Endodermal cell (in vitro differentiated cells): Measurements from ENCODE around the gene THBS3. TPM values are rescaled to one million over a fixed set of nuclear protein-coding genes. Genes with fewer than 3 reads are reported as not detected.

Experiments used
- DNase-seq: peaks from one replicate; pipeline ENCODE4 v3.0.0-alpha.2; 2017
- H3K27ac ChIP-seq: 2 replicates; pipeline ENCODE4 v1.5.1; 2013; ENCODE audit warnings: mild to moderate bottlenecking, low read depth, low read length, moderate library complexity
- H3K27me3 ChIP-seq: 2 replicates; pipeline ENCODE4 v1.6.1; 2013; ENCODE audit warnings: mild to moderate bottlenecking, low read length, moderate library complexity; ENCODE audit not compliant: insufficient read depth, control insufficient read depth, poor library complexity, severe bottlenecking
- H3K36me3 ChIP-seq: 2 replicates; pipeline ENCODE4 v1.7.0; 2013; ENCODE audit warnings: mild to moderate bottlenecking, low read length, moderate library complexity; ENCODE audit not compliant: control insufficient read depth, insufficient read depth
- H3K4me1 ChIP-seq: one replicate; pipeline ENCODE4 v1.7.0; 2013; ENCODE audit warnings: low read length; ENCODE audit not compliant: control insufficient read depth, insufficient read depth
- H3K4me3 ChIP-seq: 2 replicates; pipeline ENCODE4 v1.5.1; 2013; ENCODE audit warnings: mild to moderate bottlenecking, low read length, moderate library complexity
- H3K9ac ChIP-seq: 2 replicates; pipeline ENCODE4 v1.6.1; 2013; ENCODE audit warnings: mild to moderate bottlenecking, low read length, moderate library complexity; ENCODE audit not compliant: poor library complexity, severe bottlenecking; ENCODE audit errors: extremely low read depth
- H3K9me3 ChIP-seq: 2 replicates; pipeline ENCODE4 v1.6.1; 2013; ENCODE audit warnings: mild to moderate bottlenecking, low read length, moderate library complexity; ENCODE audit not compliant: control insufficient read depth
- H3K27ac Mint-ChIP-seq: 2 replicates; pipeline ENCODE4 v1.8.0; 2020; ENCODE audit warnings: mixed read lengths
- H3K27me3 Mint-ChIP-seq: 2 replicates; pipeline ENCODE4 v1.8.0; 2021; ENCODE audit warnings: mild to moderate bottlenecking, mixed read lengths; ENCODE audit not compliant: insufficient read depth
- H3K36me3 Mint-ChIP-seq: 2 replicates; pipeline ENCODE4 v1.8.0; 2020; ENCODE audit warnings: low read depth, mixed read lengths
- H3K4me1 Mint-ChIP-seq: 2 replicates; pipeline ENCODE4 v1.8.0; 2020; ENCODE audit warnings: mixed read lengths
- H3K4me3 Mint-ChIP-seq: 2 replicates; pipeline ENCODE4 v1.8.0; 2020; ENCODE audit warnings: mild to moderate bottlenecking, moderate library complexity, mixed read lengths
- H3K9me3 Mint-ChIP-seq: 2 replicates; pipeline ENCODE4 v1.8.0; 2020; ENCODE audit warnings: mild to moderate bottlenecking, mixed read lengths
- CTCF ChIP-seq: fragments of 200-600 bp; sonication (generic); conservative IDR thresholded peaks from 2 replicates; pipeline ENCODE4 v1.5.0; 2021; ENCODE audit warnings: antibody characterized with exemption, mild to moderate bottlenecking
- WGBS, 2 experiments: methylation state at CpG; one replicate each; pipeline versions ENCODE4 v1.1.5 to v1.1.7; 2013; ENCODE audit warnings: missing lambda C conversion rate in 2 of 2, mixed read lengths in 1 of 2; ENCODE audit not compliant: insufficient coverage in 1 of 2, insufficient read length in 1 of 2; 5-methylcytosine and 5-hydroxymethylcytosine counted together
- total RNA-seq, 2 donors: library from RNA; stranded (reverse); fragmentation: NEBNext Ultra II Directional in 1 of 2; extraction: Animal tissue kit (Norgen Biotek cat#: 25700) in 1 of 2; gene quantifications; 2 replicates in 1 of 2; 3 replicates in 1 of 2; pipeline ENCODE4 v1.2.1, GENCODE V29; 2021

Gene THBS3
- total RNA-seq, 2 donors from 2014 or later: 17.6 to 27.9 TPM

GRCh38 chr1:155177918-155178281 lies 29.8 kb downstream of the THBS3 start:
- Mint-ChIP-seq H3K27ac (no peak overlapping the region), H3K36me3 (peaks cover 7% of the 10 kb centered on the region), H3K4me1 (peaks cover 7% of the 10 kb centered on the region), H3K4me3 (no peak overlapping the region), H3K9me3 (no peaks in the 10 kb centered on the region), H3K27me3 (peaks cover 15% of the 10 kb centered on the region)
- H3K9ac ChIP-seq: no peak overlapping the region
- H3K36me3 ChIP-seq: peaks cover 17% of the 10 kb centered on the region
- H3K4me3 ChIP-seq: no peak overlapping the region
- no peaks in the 10 kb centered on the region for H3K4me1 ChIP-seq
- no peaks in the 10 kb centered on the region for H3K27me3 ChIP-seq
- WGBS, 2 experiments: 87 to 90% methylated on average over 9 of the region's 9 CpGs
- TF ChIP-seq CTCF: no peak
- no peak for DNase-seq
- no peak overlapping the region for H3K27ac ChIP-seq
- H3K9me3 ChIP-seq: no peaks in the 10 kb centered on the region

DNA sequence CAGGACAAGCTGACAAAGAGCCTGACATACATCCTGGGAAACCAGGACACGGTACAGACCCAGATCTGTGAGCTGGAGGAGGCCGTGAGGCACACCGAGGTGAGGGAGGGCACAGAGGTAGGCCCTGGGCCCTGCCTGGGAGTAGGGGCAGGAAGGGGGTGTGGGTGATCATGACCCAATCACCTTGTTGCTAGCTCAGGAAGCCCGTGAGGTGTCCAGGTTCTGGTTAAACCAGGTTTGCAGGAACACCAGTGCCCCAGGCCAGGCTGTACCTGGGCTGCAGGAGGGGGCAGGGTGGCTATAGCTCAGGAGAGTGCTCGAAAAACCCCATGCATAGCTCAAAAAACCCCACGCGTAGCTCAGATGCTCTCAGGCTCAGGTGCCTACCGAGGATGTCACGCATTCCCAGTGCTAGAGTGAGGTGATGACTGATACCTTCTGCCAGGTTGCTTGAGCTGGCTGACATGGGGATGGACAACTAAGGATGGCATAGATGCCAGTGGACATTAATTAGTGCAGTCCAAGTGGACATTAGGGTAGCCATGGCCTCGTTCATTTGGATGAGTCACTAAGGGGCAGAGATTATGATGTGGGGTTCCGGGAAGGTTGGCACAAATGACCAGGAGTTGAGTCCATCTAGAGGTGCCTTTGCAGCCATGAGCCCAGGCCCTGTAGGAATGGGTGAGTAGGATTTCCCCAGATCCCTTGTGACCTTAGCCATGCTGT lies 30.3 kb downstream of the THBS3 start:
- no peak overlapping the region for H3K4me3 Mint-ChIP-seq
- no peak overlapping the region for H3K9ac ChIP-seq

GRCh38 chr1:155176544-155177071 lies 31.1 kb downstream of the THBS3 start:
- no peak overlapping the region for H3K27ac Mint-ChIP-seq
- no peak overlapping the region for H3K4me3 ChIP-seq

More for the DNA sequence above, 30.3 kb downstream of the THBS3 start:
- no peaks in the 10 kb centered on the region for H3K9me3 ChIP-seq
- H3K27ac ChIP-seq: no peak overlapping the region
- peak; percentile 33 for DNase-seq
- H3K36me3 Mint-ChIP-seq: peaks cover 7% of the 10 kb centered on the region
- H3K27me3 Mint-ChIP-seq: peaks cover 15% of the 10 kb centered on the region
- peaks cover 10% of the 10 kb centered on the region for H3K4me1 Mint-ChIP-seq
- H3K9me3 Mint-ChIP-seq: no peaks in the 10 kb centered on the region
- no peak for TF ChIP-seq CTCF
- H3K27ac Mint-ChIP-seq: no peak overlapping the region
- WGBS, 2 experiments: 88 to 98% methylated on average over 10 to 11 of the region's 11 CpGs
- H3K4me3 ChIP-seq: no peak overlapping the region
- peaks cover 17% of the 10 kb centered on the region for H3K36me3 ChIP-seq
- no peaks in the 10 kb centered on the region for H3K4me1 ChIP-seq
- no peaks in the 10 kb centered on the region for H3K27me3 ChIP-seq

More at GRCh38 chr1:155176544-155177071, 31.1 kb downstream of the THBS3 start:
- H3K27ac ChIP-seq: no peak overlapping the region
- DNase-seq: peak; percentile 91
- peak; percentile 90 for TF ChIP-seq CTCF
- H3K9me3 ChIP-seq: no peaks in the 10 kb centered on the region
- Mint-ChIP-seq H3K4me3 (no peak overlapping the region), H3K36me3 (peaks cover 7% of the 10 kb centered on the region), H3K4me1 (peaks cover 14% of the 10 kb centered on the region), H3K27me3 (peaks cover 15% of the 10 kb centered on the region), H3K9me3 (no peaks in the 10 kb centered on the region)
- no peaks in the 10 kb centered on the region for H3K4me1 ChIP-seq
- H3K27me3 ChIP-seq: no peaks in the 10 kb centered on the region
- WGBS, 2 experiments: 79 to 81% methylated on average over 7 to 8 of the region's 8 CpGs
- peaks cover 17% of the 10 kb centered on the region for H3K36me3 ChIP-seq
- H3K9ac ChIP-seq: no peak overlapping the region
